GM23338 (cell line): ENCODE data around the gene TRIM27. TPM values are rescaled to one million over a fixed set of nuclear protein-coding genes. Genes with fewer than 3 reads are reported as not detected.

Source experiments
- ATAC-seq: fragments of 200-7000 bp; cut with Tn5 transposase; 3 replicates; pipeline ENCODE4 v1.9.1; 2020
- DNase-seq: peaks from one replicate; pipeline ENCODE4 v3.0.0-alpha.2; 2015; ENCODE audit warnings: low spot score
- H2AFZ ChIP-seq: fragments of 200-600 bp; sonication (generic); 2 replicates; pipeline ENCODE4 v1.8.0; 2016; ENCODE audit warnings: antibody characterized with exemption, mild to moderate bottlenecking, moderate library complexity
- H3F3A ChIP-seq: fragments of 200-600 bp; sonication (generic); replicated peaks from 2 replicates; pipeline ENCODE4 v1.8.0; 2017; ENCODE audit warnings: antibody characterized with exemption, mixed run types, low read depth
- H3K27ac ChIP-seq: fragments of 200-600 bp; sonication (generic); 2 replicates; pipeline ENCODE4 v1.6.1; 2016; ENCODE audit warnings: low read depth
- H3K27me3 ChIP-seq: fragments of 200-600 bp; sonication (generic); 2 replicates; pipeline ENCODE4 v1.8.0; 2016; ENCODE audit warnings: mild to moderate bottlenecking, mixed run types, moderate library complexity; ENCODE audit not compliant: insufficient read depth
- H3K36me3 ChIP-seq: fragments of 200-600 bp; sonication (generic); 2 replicates; pipeline ENCODE4 v1.8.0; 2016; ENCODE audit warnings: mild to moderate bottlenecking; ENCODE audit not compliant: insufficient read depth
- H3K4me1 ChIP-seq: fragments of 200-600 bp; sonication (generic); 2 replicates; pipeline ENCODE4 v1.8.0; 2016; ENCODE audit warnings: mild to moderate bottlenecking, moderate library complexity; ENCODE audit not compliant: insufficient read depth
- H3K4me2 ChIP-seq: fragments of 200-600 bp; sonication (generic); 2 replicates; pipeline ENCODE4 v1.7.1; 2017; ENCODE audit warnings: mixed run types
- H3K4me3 ChIP-seq: fragments of 200-600 bp; sonication (generic); 2 replicates; pipeline ENCODE4 v1.6.1; 2016; ENCODE audit warnings: mixed run types
- H3K79me2 ChIP-seq: fragments of 200-600 bp; sonication (generic); replicated peaks from 2 replicates; pipeline ENCODE4 v1.8.0; 2017; ENCODE audit warnings: mild to moderate bottlenecking; ENCODE audit not compliant: insufficient read depth
- H3K9me2 ChIP-seq: fragments of 200-600 bp; sonication (generic); 2 replicates; pipeline ENCODE4 v1.8.0; 2017; ENCODE audit not compliant: insufficient read depth
- H4K20me1 ChIP-seq: fragments of 200-600 bp; sonication (generic); replicated peaks from 2 replicates; pipeline ENCODE4 v1.8.0; 2017; ENCODE audit warnings: mild to moderate bottlenecking; ENCODE audit not compliant: insufficient read depth
- H3K27ac Mint-ChIP-seq: 2 replicates; pipeline ENCODE4 v1.8.0; 2020; ENCODE audit warnings: inconsistent platforms, mild to moderate bottlenecking, moderate library complexity, mixed read lengths
- H3K27me3 Mint-ChIP-seq: 3 replicates; pipeline ENCODE4 v1.8.0; 2022; ENCODE audit warnings: low read depth, mild to moderate bottlenecking, moderate library complexity, mixed read lengths, inconsistent platforms; ENCODE audit not compliant: insufficient read depth, poor library complexity
- H3K36me3 Mint-ChIP-seq: 3 replicates; pipeline ENCODE4 v1.8.0; 2021; ENCODE audit warnings: low read depth, mild to moderate bottlenecking, inconsistent platforms, moderate library complexity, mixed read lengths
- H3K4me1 Mint-ChIP-seq: 3 replicates; pipeline ENCODE4 v1.8.0; 2020; ENCODE audit warnings: mild to moderate bottlenecking, inconsistent platforms, mixed read lengths
- H3K4me3 Mint-ChIP-seq: 3 replicates; pipeline ENCODE4 v1.8.0; 2021; ENCODE audit warnings: moderate library complexity, mild to moderate bottlenecking, inconsistent platforms, mixed read lengths
- H3K9me3 Mint-ChIP-seq: 3 replicates; pipeline ENCODE4 v1.8.0; 2020; ENCODE audit warnings: moderate library complexity, mild to moderate bottlenecking, inconsistent platforms, mixed read lengths
- CREB1 ChIP-seq: fragments of 250-450 bp; sonication (Bioruptor Pico); IDR thresholded peaks from 2 replicates; pipeline ENCODE4 v1.5.0; 2020; ENCODE audit warnings: low read depth, mild to moderate bottlenecking, moderate library complexity
- CTCF ChIP-seq, 2 experiments: fragments of 200-600 bp in 1 of 2; sonication (generic) in 1 of 2; conservative IDR thresholded peaks; 2 replicates each; pipeline versions ENCODE4 v1.5.1 to v1.6.1; 2016 to 2017; ENCODE audit warnings: antibody characterized with exemption in 2 of 2, low read depth in 2 of 2, mild to moderate bottlenecking in 2 of 2, moderate library complexity in 1 of 2
- EZH2 ChIP-seq: fragments of 200-600 bp; sonication (generic); IDR thresholded peaks from one replicate; pipeline ENCODE4 v1.8.0; 2017; ENCODE audit warnings: antibody characterized with exemption, mild to moderate bottlenecking, low read depth; ENCODE audit not compliant: unreplicated experiment
- EZH2phosphoT487 ChIP-seq: fragments of 200-600 bp; sonication (generic); IDR thresholded peaks from one replicate; pipeline ENCODE4 v1.8.1; 2018; ENCODE audit warnings: antibody characterized with exemption; ENCODE audit not compliant: unreplicated experiment
- JUNB ChIP-seq: IDR thresholded peaks from one replicate; pipeline ENCODE4 v1.6.1; 2016; ENCODE audit warnings: antibody characterized with exemption; ENCODE audit not compliant: unreplicated experiment
- NANOG ChIP-seq: IDR thresholded peaks from 2 replicates; pipeline ENCODE4 v1.6.1; 2016; ENCODE audit warnings: antibody characterized with exemption, borderline replicate concordance
- POLR2AphosphoS5 ChIP-seq: IDR thresholded peaks from 2 replicates; pipeline ENCODE4 v1.6.1; 2016; ENCODE audit warnings: antibody characterized with exemption, low read depth
- STAT1 ChIP-seq: IDR thresholded peaks from one replicate; pipeline ENCODE4 v1.6.1; 2016; ENCODE audit warnings: antibody characterized with exemption; ENCODE audit not compliant: unreplicated experiment
- ZNF114 ChIP-seq: fragments of 250-450 bp; sonication (Bioruptor Pico); IDR thresholded peaks from 2 replicates; pipeline ENCODE4 v1.5.0; 2020; ENCODE audit warnings: mild to moderate bottlenecking, moderate library complexity
- ZNF331 ChIP-seq: fragments of 250-450 bp; sonication (Bioruptor Pico); IDR thresholded peaks from 2 replicates; pipeline ENCODE4 v1.5.0; 2020; ENCODE audit warnings: low read depth, mild to moderate bottlenecking, moderate library complexity
- ZNF462 ChIP-seq: fragments of 250-450 bp; sonication (Bioruptor Pico); IDR thresholded peaks from 2 replicates; pipeline ENCODE4 v1.5.0; 2020; ENCODE audit warnings: mild to moderate bottlenecking, moderate library complexity
- polyA plus RNA-seq: library from polyadenylated mRNA; unstranded; fragments of >200 nt; fragmentation: Nextera tagmentation; extraction: Ambion mirVana; gene quantifications from 2 replicates; pipeline ENCODE4 v1.2.1, GENCODE V29; 2016
- total RNA-seq: library from RNA; depleted of rRNA; stranded (reverse); fragments of >200 nt; shearing (Covaris generic); gene quantifications from 2 replicates; pipeline ENCODE4 v1.2.3, GENCODE V29; 2014
- TF ChIP-seq, protein P1 (sequence below): IDR thresholded peaks from one replicate; pipeline ENCODE4 v1.6.1; 2018; ENCODE audit warnings: antibody characterized with exemption; ENCODE audit not compliant: unreplicated experiment
- TF ChIP-seq, protein P2 (sequence below): IDR thresholded peaks from 2 replicates; pipeline ENCODE4 v1.6.1; 2016; ENCODE audit warnings: antibody characterized with exemption

Gene TRIM27
- total and polyA plus RNA-seq, 2 experiments from 2014 or later: 43.1 to 127 TPM

- no peaks in the 10 kb centered on the region for H3K27me3 Mint-ChIP-seq
- Histone ChIP-seq H4K20me1 (peaks cover 31% of the 10 kb centered on the region), H3K27me3 (no peaks in the 10 kb centered on the region), H3K4me2 (no peak overlapping the region), H3K79me2 (peaks cover 19% of the 10 kb centered on the region), H3K9me2 (no peaks in the 10 kb centered on the region), H3K36me3 (peaks cover 77% of the 10 kb centered on the region), H3F3A (0 out of 2 replicates have a peak, but pooled peaks cover 4% of the 10 kb centered on the region), H3K4me3 (no peak overlapping the region), H3K27ac (no peak overlapping the region), H3K4me1 (no peaks in the 10 kb centered on the region), H2AFZ (no peak overlapping the region)
- no peak for DNase-seq
- peak overlapping the region; percentile 53 for H3K27ac Mint-ChIP-seq
- TF ChIP-seq, protein P1, sequence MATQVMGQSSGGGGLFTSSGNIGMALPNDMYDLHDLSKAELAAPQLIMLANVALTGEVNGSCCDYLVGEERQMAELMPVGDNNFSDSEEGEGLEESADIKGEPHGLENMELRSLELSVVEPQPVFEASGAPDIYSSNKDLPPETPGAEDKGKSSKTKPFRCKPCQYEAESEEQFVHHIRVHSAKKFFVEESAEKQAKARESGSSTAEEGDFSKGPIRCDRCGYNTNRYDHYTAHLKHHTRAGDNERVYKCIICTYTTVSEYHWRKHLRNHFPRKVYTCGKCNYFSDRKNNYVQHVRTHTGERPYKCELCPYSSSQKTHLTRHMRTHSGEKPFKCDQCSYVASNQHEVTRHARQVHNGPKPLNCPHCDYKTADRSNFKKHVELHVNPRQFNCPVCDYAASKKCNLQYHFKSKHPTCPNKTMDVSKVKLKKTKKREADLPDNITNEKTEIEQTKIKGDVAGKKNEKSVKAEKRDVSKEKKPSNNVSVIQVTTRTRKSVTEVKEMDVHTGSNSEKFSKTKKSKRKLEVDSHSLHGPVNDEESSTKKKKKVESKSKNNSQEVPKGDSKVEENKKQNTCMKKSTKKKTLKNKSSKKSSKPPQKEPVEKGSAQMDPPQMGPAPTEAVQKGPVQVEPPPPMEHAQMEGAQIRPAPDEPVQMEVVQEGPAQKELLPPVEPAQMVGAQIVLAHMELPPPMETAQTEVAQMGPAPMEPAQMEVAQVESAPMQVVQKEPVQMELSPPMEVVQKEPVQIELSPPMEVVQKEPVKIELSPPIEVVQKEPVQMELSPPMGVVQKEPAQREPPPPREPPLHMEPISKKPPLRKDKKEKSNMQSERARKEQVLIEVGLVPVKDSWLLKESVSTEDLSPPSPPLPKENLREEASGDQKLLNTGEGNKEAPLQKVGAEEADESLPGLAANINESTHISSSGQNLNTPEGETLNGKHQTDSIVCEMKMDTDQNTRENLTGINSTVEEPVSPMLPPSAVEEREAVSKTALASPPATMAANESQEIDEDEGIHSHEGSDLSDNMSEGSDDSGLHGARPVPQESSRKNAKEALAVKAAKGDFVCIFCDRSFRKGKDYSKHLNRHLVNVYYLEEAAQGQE: no peak
- TF ChIP-seq EZH2 (no peak), ZNF331 (CRISPR knock-in tag) (no peak), NANOG (no peak), CTCF (conservative IDR thresholded peaks at IDR 0.05; ENCODE audit: low read depth in 2 of 2) (no peak), STAT1 (no peak), ZNF462 (CRISPR knock-in tag) (no peak), POLR2AphosphoS5 (no peak), JUNB (no peak), CREB1 (CRISPR knock-in tag) (no peak), ZNF114 (CRISPR knock-in tag) (no peak), EZH2phosphoT487 (no peak)
- TF ChIP-seq, protein P2, sequence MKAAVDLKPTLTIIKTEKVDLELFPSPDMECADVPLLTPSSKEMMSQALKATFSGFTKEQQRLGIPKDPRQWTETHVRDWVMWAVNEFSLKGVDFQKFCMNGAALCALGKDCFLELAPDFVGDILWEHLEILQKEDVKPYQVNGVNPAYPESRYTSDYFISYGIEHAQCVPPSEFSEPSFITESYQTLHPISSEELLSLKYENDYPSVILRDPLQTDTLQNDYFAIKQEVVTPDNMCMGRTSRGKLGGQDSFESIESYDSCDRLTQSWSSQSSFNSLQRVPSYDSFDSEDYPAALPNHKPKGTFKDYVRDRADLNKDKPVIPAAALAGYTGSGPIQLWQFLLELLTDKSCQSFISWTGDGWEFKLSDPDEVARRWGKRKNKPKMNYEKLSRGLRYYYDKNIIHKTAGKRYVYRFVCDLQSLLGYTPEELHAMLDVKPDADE: no peak
- ATAC-seq: no peak
- no peaks in the 10 kb centered on the region for H3K9me3 Mint-ChIP-seq
- no peak overlapping the region; the same call in 2 of the 3 replicates for H3K4me3 Mint-ChIP-seq
- H3K4me1 Mint-ChIP-seq: no peaks in the 10 kb centered on the region
- peaks cover 87% of the 10 kb centered on the region for H3K36me3 Mint-ChIP-seq
Measured at GRCh38 chr6:28910901-28911690, 12.7 kb downstream of the TRIM27 start.
